Cortex of kidney (tissue), 1 donor: ENCODE measurements around the gene LARGE1.

Source experiments
- DNase-seq: peaks from one replicate; lab custom pipeline; 2025; lab: John Stamatoyannopoulos, UW

Gene LARGE1

GRCh38 chr22:33227791-33228190, 692.5 kb downstream of the LARGE1 start:
- no peak for DNase-seq

- no peak for DNase-seq
These were observed 695.4 kb downstream of the LARGE1 start for GRCh38 chr22:33224841-33225240.
